Hepatocyte (in vitro differentiated cells): ENCODE measurements around the gene CAT.

ENCODE experiments used
- EZH2phosphoT487 ChIP-seq: fragments of 200-600 bp; sonication (generic); IDR thresholded peaks from one replicate; pipeline ENCODE4 v1.6.1; 2018; ENCODE audit warnings: antibody characterized with exemption, mild to moderate bottlenecking, low read depth, moderate library complexity; ENCODE audit not compliant: unreplicated experiment, severe bottlenecking
- TF ChIP-seq, protein P1 (sequence below): fragments of 200-600 bp; sonication (generic); IDR thresholded peaks from 2 replicates; pipeline ENCODE4 v1.5.1; 2016; ENCODE audit warnings: antibody characterized with exemption, mild to moderate bottlenecking; ENCODE audit not compliant: poor library complexity

DNA sequence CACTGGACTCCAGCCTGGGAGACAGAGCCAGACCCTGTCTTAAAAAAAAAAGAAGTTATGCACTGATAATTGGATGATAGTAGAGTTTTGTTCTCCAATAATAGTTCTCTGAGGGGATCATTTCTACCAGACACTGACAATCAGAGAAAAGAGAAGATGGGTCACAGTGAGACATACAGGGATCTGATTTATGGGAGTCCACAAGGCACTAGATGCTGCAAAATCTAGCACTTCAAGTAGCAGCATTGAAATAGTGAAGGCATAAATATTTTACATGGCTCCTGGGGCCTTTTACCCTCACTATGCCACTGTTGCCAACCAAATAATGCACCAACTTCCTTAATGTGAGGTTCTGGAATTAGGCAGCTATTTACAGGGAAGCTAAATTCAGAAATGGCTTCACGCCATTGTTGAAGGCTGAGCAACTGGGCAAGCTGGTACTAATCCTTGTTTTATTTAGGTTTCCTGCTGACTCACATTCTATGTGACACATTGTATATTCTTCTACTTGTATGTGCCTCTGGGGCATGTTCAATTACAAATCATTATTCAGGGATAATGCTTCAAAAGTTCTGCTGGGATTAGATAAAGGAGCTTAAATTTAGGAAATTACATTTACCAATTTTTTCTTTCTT, 42.7 kb upstream of the CAT start:
- no peak for TF ChIP-seq EZH2phosphoT487
- TF ChIP-seq, protein P1, sequence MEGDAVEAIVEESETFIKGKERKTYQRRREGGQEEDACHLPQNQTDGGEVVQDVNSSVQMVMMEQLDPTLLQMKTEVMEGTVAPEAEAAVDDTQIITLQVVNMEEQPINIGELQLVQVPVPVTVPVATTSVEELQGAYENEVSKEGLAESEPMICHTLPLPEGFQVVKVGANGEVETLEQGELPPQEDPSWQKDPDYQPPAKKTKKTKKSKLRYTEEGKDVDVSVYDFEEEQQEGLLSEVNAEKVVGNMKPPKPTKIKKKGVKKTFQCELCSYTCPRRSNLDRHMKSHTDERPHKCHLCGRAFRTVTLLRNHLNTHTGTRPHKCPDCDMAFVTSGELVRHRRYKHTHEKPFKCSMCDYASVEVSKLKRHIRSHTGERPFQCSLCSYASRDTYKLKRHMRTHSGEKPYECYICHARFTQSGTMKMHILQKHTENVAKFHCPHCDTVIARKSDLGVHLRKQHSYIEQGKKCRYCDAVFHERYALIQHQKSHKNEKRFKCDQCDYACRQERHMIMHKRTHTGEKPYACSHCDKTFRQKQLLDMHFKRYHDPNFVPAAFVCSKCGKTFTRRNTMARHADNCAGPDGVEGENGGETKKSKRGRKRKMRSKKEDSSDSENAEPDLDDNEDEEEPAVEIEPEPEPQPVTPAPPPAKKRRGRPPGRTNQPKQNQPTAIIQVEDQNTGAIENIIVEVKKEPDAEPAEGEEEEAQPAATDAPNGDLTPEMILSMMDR: no peak
